Kidney tubule cell (primary cell): ENCODE results near the gene TMEM117.
"Not testable (repeated sequence)": the region's sequence is repeated elsewhere in the genome, so short reads cannot be mapped to it uniquely, and the experiment has no call there.

Experiments
- DNase-seq: peaks from one replicate; pipeline ENCODE4 v3.0.0-alpha.2; 2018; ENCODE audit warnings: low spot score

The TMEM117 gene

GRCh38 chr12:44299524-44299923, 463.6 kb downstream of the TMEM117 start:
- no peak for DNase-seq

DNA sequence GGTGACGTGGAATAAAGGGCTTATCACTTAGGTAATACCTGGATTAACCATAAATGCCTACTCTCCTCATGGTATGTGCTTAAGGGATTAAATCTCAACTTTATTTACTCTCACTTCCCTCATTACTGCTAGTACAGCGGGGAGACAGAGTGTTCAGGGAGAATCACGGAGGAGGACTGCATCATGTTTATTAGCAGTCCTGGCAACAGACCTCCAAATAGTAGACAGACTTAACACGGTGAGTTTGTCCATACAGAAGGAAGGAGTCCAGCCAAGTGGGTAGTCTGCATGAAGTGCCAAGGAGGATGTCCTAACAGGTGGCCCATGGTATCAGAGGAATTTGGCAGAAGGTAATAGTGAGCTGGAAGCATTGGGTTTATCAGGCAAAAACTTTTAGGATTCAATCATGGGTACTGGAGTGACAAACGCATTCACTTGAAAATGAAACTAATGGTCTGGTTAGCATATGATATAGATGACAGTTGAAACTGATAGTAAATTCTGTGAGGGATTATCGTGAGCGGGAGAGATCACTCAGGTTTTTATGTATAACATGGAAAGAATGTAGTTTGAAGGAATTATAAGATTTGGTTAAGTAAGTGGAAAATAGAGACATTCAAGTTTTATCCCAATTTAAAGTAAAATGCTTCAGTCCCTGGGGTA, 471.8 kb downstream of the TMEM117 start:
- no peak for DNase-seq

GRCh38 chr12:44313188-44313587, 477.3 kb downstream of the TMEM117 start:
- no peak for DNase-seq

- DNase-seq = no peak
Measured at GRCh38 chr12:44314007-44314500, 478.2 kb downstream of the TMEM117 start.

DNA sequence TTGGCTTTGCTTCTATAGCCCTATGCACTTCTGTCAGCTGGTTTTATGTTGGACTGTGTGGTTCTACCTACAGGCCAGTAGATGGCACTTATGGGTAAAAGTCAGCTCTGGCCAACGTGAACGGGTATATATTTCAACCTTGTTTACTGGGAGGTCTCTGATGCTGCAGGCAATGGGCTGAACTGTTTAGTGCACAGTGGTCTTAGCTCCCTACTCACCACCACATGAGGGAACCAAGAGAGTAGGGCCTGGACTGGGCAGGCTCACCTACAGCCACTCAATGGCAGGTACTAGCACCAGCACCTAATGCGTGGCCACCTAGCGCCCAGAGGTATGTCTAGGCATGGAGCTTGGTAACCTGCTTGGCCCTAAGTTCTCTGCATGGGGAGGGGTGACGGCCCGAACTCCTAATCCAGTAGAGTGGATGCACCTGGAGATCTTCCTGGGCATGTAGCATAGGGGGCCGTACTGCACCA, 481.8 kb downstream of the TMEM117 start:
- DNase-seq = peak; percentile 59

GRCh38 chr12:44331269-44331668, 495.4 kb downstream of the TMEM117 start:
- DNase-seq = no peak

DNA sequence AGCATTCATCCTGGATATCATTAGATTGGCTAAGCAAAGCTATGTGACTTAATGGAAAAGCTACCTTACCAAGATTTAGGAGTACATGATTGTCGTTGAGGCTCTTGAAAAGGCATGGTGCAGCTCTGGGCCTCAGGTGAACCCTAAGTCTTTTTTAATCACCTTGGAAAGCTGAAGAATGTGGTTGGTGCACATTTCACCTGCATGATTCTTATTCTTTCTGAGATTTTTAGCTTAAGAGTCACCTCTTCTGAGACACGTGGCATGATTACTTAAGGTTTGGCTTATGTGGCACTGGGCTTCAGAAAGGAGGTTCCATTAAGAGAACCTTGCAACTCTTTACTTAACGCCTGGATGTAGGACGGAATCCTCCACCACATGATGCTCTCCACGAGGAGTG, 498.5 kb downstream of the TMEM117 start:
- peak; percentile 27 for DNase-seq

GRCh38 chr12:44335030-44335429, 499.1 kb downstream of the TMEM117 start:
- no peak for DNase-seq

DNA sequence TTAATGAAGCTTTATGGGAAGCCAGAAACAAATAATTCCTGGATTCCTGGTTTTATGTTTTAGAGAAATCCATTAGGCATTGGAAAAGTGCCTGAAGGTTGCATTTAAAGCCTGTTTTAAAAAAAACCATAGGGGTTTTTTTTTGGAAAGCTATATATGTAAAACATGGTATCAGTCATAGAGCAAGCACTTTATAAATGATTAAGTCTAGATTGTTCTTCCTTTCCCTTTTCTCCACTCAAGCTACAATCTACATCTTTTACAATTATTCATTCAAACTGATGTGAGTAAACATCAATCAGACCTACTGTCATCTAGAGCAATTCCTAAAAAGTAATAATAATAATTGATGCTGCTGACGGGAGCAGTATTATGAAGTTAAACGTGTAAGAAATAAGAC, 500.7 kb downstream of the TMEM117 start:
- DNase-seq = no peak

DNA sequence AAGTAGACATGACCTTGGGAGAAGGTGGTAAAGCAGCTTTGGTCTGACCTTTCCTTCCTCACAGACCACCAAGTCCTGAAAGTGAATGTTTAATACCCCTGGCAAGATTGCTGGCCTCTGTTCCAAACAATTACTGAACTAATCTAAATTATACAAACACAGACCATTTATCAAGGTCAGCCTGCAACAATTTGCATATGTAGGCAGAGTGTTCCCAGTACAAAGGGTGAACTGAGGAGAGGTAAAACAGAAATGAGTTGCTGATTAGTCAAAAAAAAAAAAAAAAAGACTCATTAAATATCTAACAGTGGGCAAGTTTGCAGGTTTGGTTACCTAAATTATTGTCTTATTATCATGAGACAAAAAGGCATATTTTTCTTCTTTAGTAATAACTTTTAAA, 506.5 kb downstream of the TMEM117 start:
- DNase-seq = no peak

DNA sequence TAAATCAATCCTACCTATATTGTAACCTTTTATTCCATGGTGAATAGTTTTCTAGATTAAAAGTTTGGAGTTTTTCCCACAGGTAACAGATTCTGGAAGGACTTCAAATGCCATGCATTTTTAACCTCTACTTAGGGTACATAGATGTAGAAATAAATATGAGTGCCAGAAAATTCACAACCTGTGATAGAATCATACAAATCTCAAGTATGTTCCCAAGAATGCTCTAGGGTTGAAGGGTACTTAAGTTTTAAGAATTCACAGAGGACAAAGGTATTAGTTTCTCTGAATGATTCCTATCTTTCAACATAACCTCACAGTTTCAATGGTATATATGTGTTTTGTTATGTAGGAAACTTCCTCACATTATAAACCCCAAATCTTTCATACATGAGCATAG, 511.3 kb downstream of the TMEM117 start:
- DNase-seq = no peak

DNA sequence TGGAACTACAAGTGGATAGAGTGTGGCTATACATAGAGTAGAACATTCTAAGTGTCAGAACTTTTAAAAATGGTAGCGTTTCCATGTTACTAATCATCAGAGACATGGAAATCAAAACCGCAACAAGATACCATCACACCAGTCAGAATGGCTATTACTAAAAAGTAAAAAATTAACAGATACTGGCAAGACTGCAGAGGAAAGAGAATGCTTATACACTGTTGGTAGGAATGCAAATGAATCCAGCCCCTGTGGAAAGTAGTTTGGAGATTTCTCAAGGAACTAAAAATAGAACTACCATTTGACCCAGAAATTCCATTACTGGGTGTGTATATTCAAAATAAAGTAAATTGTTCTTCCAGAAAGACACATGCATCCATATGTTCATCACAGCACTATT, 521.6 kb downstream of the TMEM117 start:
- peak; percentile 82 for DNase-seq

DNA sequence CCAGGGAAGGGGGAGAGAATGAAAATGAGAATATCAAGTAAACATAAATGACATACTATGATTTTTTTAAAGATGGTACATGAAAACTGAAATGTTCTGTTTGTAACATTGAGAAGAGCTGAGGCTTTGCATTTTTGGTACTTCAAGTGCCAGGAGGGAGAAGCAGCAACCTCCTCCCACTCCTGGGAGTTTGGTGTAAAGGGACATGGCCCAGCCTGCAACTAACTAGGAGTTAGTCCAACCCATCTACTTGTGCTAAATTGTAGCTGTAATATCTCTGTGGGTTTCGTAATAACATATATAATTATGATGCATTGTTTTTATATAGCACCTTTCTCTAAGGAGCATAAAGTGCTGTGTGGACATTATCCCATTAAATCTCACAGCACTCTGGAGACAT, 522.8 kb downstream of the TMEM117 start:
- DNase-seq = no peak

- no peak for DNase-seq
Measured at GRCh38 chr12:44362947-44363346, 527.1 kb downstream of the TMEM117 start.

DNA sequence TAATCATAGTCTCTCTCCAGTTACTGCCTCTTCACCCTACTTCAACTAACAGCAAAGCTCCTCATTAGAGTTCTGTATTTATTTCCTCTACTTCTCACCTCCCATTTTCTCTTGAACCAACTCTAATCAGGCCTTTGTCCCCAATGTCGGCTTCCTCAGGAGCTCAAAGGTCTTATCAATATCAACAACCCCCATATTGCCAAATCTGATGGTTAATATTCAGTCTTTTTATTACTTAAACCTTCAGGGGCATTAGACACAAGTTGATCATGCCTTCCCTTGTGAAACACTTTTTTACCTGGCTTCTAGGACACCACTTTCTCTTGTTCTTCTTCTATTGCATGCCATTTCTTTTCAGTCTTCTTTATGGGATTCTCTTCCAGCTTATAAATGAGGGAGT, 531.3 kb downstream of the TMEM117 start:
- no peak for DNase-seq

GRCh38 chr12:44367916-44368315, 532.0 kb downstream of the TMEM117 start:
- no peak for DNase-seq

DNA sequence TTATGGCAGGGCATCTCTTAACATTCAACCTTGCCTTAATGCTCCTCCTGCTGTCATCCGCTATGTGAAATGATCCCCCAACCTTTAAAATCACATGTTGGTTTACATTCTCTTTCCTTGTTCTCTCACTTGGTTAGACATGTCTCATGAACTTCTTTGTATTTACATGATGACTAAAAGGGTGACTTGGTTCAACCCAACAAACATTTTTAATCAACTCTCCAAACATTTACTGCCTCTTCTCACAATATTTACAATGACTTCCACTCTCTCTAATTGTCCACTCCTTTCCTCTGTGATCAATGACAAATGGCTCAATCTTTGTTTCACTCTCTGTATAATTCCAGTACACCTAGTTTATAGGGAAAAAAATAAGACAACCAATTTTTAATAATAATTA, 534.1 kb downstream of the TMEM117 start:
- no peak for DNase-seq

DNA sequence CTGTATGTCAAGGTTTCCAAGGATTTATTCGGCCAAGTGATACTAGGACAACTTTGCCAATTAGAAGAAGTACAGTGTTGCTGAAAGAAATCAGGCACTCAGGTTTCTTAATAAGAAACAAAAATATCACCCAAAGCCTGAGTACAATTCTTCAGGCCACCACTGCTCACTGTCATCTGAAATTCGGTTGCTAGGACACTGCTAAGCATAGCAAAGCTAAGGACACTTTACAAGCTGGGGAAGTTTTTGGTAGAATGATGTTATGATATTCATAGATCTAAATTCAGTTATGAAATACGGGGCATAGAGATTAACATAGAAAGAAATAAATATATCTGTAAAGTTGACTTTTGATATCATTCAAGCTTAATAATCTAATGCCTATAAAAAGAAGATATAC, 535.1 kb downstream of the TMEM117 start:
- no peak for DNase-seq

GRCh38 chr12:44372259-44372658, 536.4 kb downstream of the TMEM117 start:
- no peak for DNase-seq

GRCh38 chr12:44375694-44376093, 539.8 kb downstream of the TMEM117 start:
- DNase-seq = no peak

GRCh38 chr12:44377443-44378187, 541.7 kb downstream of the TMEM117 start:
- no peak for DNase-seq

DNA sequence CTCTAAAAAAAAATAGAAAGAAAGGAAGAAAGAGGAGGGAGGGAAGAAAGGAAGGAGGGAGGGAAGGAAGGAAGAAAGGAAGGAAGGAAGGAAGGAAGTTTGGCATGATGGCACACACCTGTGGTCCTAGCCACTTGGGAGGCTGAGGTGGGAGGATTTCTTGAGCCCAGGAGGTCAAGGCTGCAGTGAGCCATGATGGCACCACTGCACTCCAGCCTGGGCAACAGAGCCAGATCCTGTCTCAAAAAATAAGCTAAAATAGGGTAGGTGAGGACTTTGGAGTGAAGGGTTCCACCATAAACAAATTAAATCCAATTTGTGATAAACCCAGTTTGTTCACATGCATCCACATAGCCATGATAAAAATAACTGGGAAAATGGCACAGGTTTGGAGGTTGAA, 543.2 kb downstream of the TMEM117 start:
- not testable (repeated sequence) for DNase-seq

GRCh38 chr12:44379831-44380230, 544.0 kb downstream of the TMEM117 start:
- peak; percentile 22 for DNase-seq

DNA sequence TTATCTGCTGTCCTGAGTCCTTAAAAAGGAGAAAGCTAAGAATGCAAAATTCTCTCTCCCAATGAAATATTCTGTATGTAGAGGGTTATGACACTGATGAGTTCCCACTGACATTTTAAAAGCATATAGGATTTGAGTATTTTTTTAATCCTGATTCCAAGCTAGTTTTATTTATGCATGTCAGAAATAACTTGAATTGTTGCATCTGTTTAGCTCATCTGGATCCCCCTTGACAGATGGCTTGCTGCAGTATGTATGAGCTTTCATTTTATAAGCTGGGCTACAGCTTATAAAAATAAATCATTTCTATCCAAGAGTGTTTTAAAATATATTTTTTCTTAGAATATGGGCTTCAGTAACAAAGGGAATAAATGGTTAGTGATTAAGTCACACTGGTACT, 545.0 kb downstream of the TMEM117 start:
- no peak for DNase-seq
